ENCODE data around the gene BIRC3. TPM values are rescaled to one million over a fixed set of nuclear protein-coding genes. Genes with fewer than 3 reads are reported as not detected.

The BIRC3 gene
- total RNA-seq, 4 donors from 2014 or later: 10.0 to 13.7 (median 11.0) TPM

GRCh38 chr11:102269927-102270326 is 47.4 kb upstream of the BIRC3 start:
- Histone ChIP-seq H3K9me3 (no peaks in the 10 kb centered on the region), H3K27me3 (no peaks in the 10 kb centered on the region), H3K27ac (replicated peaks in 1 of 4) (no peak overlapping the region), H3K36me3 (no peaks in the 10 kb centered on the region), H3K4me1 (peaks cover 6 to 16% (median 14%) of the 10 kb centered on the region in 4 donors), H3K4me3 (no peak overlapping the region)
- intact Hi-C loops (cut with DNase I): loop anchor here (5.0 kb wide), 2 partner anchors 158 to 258 kb away; partner anchors contain the start of gene YAP1
- TF ChIP-seq POLR2A (IDR thresholded peaks at IDR 0.05; ENCODE audit: low read depth) (no peak), POLR2AphosphoS5 (IDR thresholded peaks at IDR 0.05) (no peak), EP300 (IDR thresholded peaks at IDR 0.05) (no peak), CTCF (IDR thresholded peaks at IDR 0.05) (no peak)
- DNase-seq (ENCODE audit: extremely low spot score): no peak
- WGBS: 87% methylated on average over 2 of the region's 2 CpGs

- intact Hi-C loops (cut with DNase I): no loop called here
- 89% methylated on average over 10 of the region's 10 CpGs for WGBS
- H3K4me3 ChIP-seq: no peak overlapping the region
- DNase-seq (ENCODE audit: extremely low spot score): no peak
- no peaks in the 10 kb centered on the region for H3K27me3 ChIP-seq
- H3K27ac ChIP-seq (replicated peaks in 1 of 4): no peak overlapping the region
- H3K36me3 ChIP-seq: no peaks in the 10 kb centered on the region
- no peaks in the 10 kb centered on the region for H3K9me3 ChIP-seq
- TF ChIP-seq POLR2AphosphoS5 (IDR thresholded peaks at IDR 0.05) (no peak), CTCF (IDR thresholded peaks at IDR 0.05) (no peak), EP300 (IDR thresholded peaks at IDR 0.05) (no peak), POLR2A (IDR thresholded peaks at IDR 0.05; ENCODE audit: low read depth) (no peak)
- peaks cover 6 to 21% (median 19%) of the 10 kb centered on the region in 4 donors for H3K4me1 ChIP-seq
These were observed 45.0 kb upstream of the BIRC3 start for GRCh38 chr11:102272047-102272824.

- Histone ChIP-seq H3K4me1 (peaks cover 3 to 12% (median 9%) of the 10 kb centered on the region in 4 donors), H3K9me3 (no peaks in the 10 kb centered on the region), H3K4me3 (no peak overlapping the region), H3K27ac (replicated peaks in 1 of 4) (no peak overlapping the region), H3K36me3 (no peaks in the 10 kb centered on the region), H3K27me3 (no peaks in the 10 kb centered on the region)
- 100% methylated on average over 3 of the region's 3 CpGs for WGBS
- no peak for DNase-seq (ENCODE audit: extremely low spot score)
- no peak for TF ChIP-seq POLR2AphosphoS5 (IDR thresholded peaks at IDR 0.05)
- intact Hi-C loops (cut with DNase I): no loop called here
These were observed 42.7 kb upstream of the BIRC3 start for GRCh38 chr11:102274628-102275027.

- no peak for TF ChIP-seq EP300 (IDR thresholded peaks at IDR 0.05)
- TF ChIP-seq POLR2AphosphoS5 (IDR thresholded peaks at IDR 0.05): no peak
- no peak for TF ChIP-seq CTCF (IDR thresholded peaks at IDR 0.05)
- TF ChIP-seq POLR2A (IDR thresholded peaks at IDR 0.05; ENCODE audit: low read depth): no peak
- H3K4me3 ChIP-seq: no peak overlapping the region
- intact Hi-C loops (cut with DNase I): no loop called here
- peaks cover 5 to 20% (median 14%) of the 10 kb centered on the region in 4 donors for H3K4me1 ChIP-seq
- H3K27me3 ChIP-seq: no peaks in the 10 kb centered on the region
- no peaks in the 10 kb centered on the region for H3K9me3 ChIP-seq
- no peaks in the 10 kb centered on the region for H3K36me3 ChIP-seq
- WGBS: 59% methylated on average over 4 of the region's 4 CpGs
- DNase-seq (ENCODE audit: extremely low spot score): no peak
- H3K27ac ChIP-seq (replicated peaks in 1 of 4): no peak overlapping the region
These were observed 40.9 kb upstream of the BIRC3 start for GRCh38 chr11:102276362-102276761.

GRCh38 chr11:102276783-102277182 is 40.5 kb upstream of the BIRC3 start:
- H3K36me3 ChIP-seq: no peaks in the 10 kb centered on the region
- WGBS: 73% methylated on average over 3 of the region's 3 CpGs
- H3K4me3 ChIP-seq: no peak overlapping the region
- intact Hi-C loops (cut with DNase I): no loop called here
- peaks cover 5 to 20% (median 14%) of the 10 kb centered on the region in 4 donors for H3K4me1 ChIP-seq
- no peaks in the 10 kb centered on the region for H3K27me3 ChIP-seq
- H3K9me3 ChIP-seq: no peaks in the 10 kb centered on the region
- no peak overlapping the region for H3K27ac ChIP-seq (replicated peaks in 1 of 4)
- TF ChIP-seq EP300 (IDR thresholded peaks at IDR 0.05) (no peak), CTCF (IDR thresholded peaks at IDR 0.05) (no peak), POLR2A (IDR thresholded peaks at IDR 0.05; ENCODE audit: low read depth) (no peak), POLR2AphosphoS5 (IDR thresholded peaks at IDR 0.05) (no peak)
- DNase-seq (ENCODE audit: extremely low spot score): no peak
